Suprapubic skin (tissue), 4 donors: Measurements from ENCODE around the gene SERPINA1. TPM values are rescaled to one million over a fixed set of nuclear protein-coding genes. Genes with fewer than 3 reads are reported as not detected.

ENCODE experiments used
- DNase-seq, 2 donors: peaks; one replicate each; pipeline ENCODE4 v3.0.0-alpha.2; 2019; ENCODE audit warnings: low spot score in 2 of 2
- H3K27ac ChIP-seq: fragments of 200-600 bp; sonication (generic); one replicate; pipeline ENCODE4 v1.5.1; 2019
- H3K27me3 ChIP-seq: fragments of 200-600 bp; sonication (generic); one replicate; pipeline ENCODE4 v1.5.1; 2019
- H3K36me3 ChIP-seq: fragments of 200-600 bp; sonication (generic); one replicate; pipeline ENCODE4 v1.5.1; 2019
- H3K4me1 ChIP-seq: fragments of 200-600 bp; sonication (generic); one replicate; pipeline ENCODE4 v1.5.1; 2019
- H3K4me3 ChIP-seq: fragments of 200-600 bp; sonication (generic); one replicate; pipeline ENCODE4 v1.5.1; 2019; ENCODE audit warnings: mild to moderate bottlenecking
- H3K9me3 ChIP-seq: fragments of 200-600 bp; sonication (generic); one replicate; pipeline ENCODE4 v1.5.1; 2019
- CTCF ChIP-seq, 2 donors: fragments of 200-600 bp in 1 of 2; fragments of 450-650 bp in 1 of 2; sonication (generic) in 1 of 2; IDR thresholded peaks; one replicate each; pipeline ENCODE4 v1.5.1; 2016 to 2019; ENCODE audit warnings: antibody characterized with exemption in 2 of 2, mild to moderate bottlenecking in 1 of 2, moderate library complexity in 1 of 2
- EP300 ChIP-seq: sonication (generic); formaldehyde crosslinking; IDR thresholded peaks from one replicate; pipeline ENCODE4 v1.6.1; 2017; ENCODE audit warnings: antibody characterized with exemption
- POLR2A ChIP-seq, 2 donors: fragments of 450-650 bp; IDR thresholded peaks; one replicate each; pipeline ENCODE4 v1.6.1; 2017; ENCODE audit warnings: antibody characterized with exemption in 2 of 2, mild to moderate bottlenecking in 2 of 2, moderate library complexity in 2 of 2
- POLR2AphosphoS5 ChIP-seq, 3 donors: sonication (generic); formaldehyde crosslinking; IDR thresholded peaks; one replicate each; pipeline ENCODE4 v1.6.1; 2017; ENCODE audit warnings: antibody characterized with exemption in 3 of 3
- WGBS: methylation state at CpG from one replicate; pipeline ENCODE4 v1.1.5; 2018; 5-methylcytosine and 5-hydroxymethylcytosine counted together
- total RNA-seq, 4 donors: library from RNA; depleted of rRNA; stranded (reverse); fragments of >200 nt; gene quantifications; one replicate each; pipeline ENCODE4 v1.1.0, GENCODE V29; 2016

Gene SERPINA1
- total RNA-seq, 4 donors from 2014 or later, result 4.7 to 62.4 (median 7.5) TPM

GRCh38 chr14:94393474-94393873 is 5.1 kb upstream of the SERPINA1 start:
- DNase-seq, result no peak
- H3K4me3 ChIP-seq, result no peak overlapping the region
- WGBS, result 89% methylated on average over 10 of the region's 10 CpGs
- no peaks in the 10 kb centered on the region for H3K36me3 ChIP-seq
- H3K27ac ChIP-seq, result no peak overlapping the region
- H3K9me3 ChIP-seq, result no peaks in the 10 kb centered on the region
- no peaks in the 10 kb centered on the region for H3K27me3 ChIP-seq
- H3K4me1 ChIP-seq, result peaks cover 15% of the 10 kb centered on the region
- TF ChIP-seq POLR2A (IDR thresholded peaks at IDR 0.05), result no peak
- no peak for TF ChIP-seq CTCF (IDR thresholded peaks at IDR 0.05)
- TF ChIP-seq POLR2AphosphoS5 (IDR thresholded peaks at IDR 0.05), result no peak

GRCh38 chr14:94392510-94392935 is 4.1 kb upstream of the SERPINA1 start:
- no peaks in the 10 kb centered on the region for H3K27me3 ChIP-seq
- no peaks in the 10 kb centered on the region for H3K36me3 ChIP-seq
- no peak overlapping the region for H3K4me3 ChIP-seq
- 65% methylated on average over 5 of the region's 5 CpGs for WGBS
- TF ChIP-seq EP300, result no peak
- no peak for TF ChIP-seq POLR2AphosphoS5 (IDR thresholded peaks at IDR 0.05)
- TF ChIP-seq CTCF (IDR thresholded peaks at IDR 0.05), result no peak
- no peak for TF ChIP-seq POLR2A (IDR thresholded peaks at IDR 0.05)
- no peak overlapping the region for H3K27ac ChIP-seq
- DNase-seq, result no peak
- H3K4me1 ChIP-seq, result peaks cover 15% of the 10 kb centered on the region
- no peaks in the 10 kb centered on the region for H3K9me3 ChIP-seq

- DNase-seq, result no peak
- Histone ChIP-seq H3K4me3 (no peak overlapping the region), H3K9me3 (no peaks in the 10 kb centered on the region), H3K4me1 (peaks cover 15% of the 10 kb centered on the region), H3K36me3 (no peaks in the 10 kb centered on the region), H3K27me3 (no peaks in the 10 kb centered on the region), H3K27ac (no peak overlapping the region)
- 90% methylated on average over 10 of the region's 10 CpGs for WGBS
- no peak for TF ChIP-seq POLR2A (IDR thresholded peaks at IDR 0.05)
- TF ChIP-seq EP300, result no peak
- TF ChIP-seq POLR2AphosphoS5 (IDR thresholded peaks at IDR 0.05), result no peak
- TF ChIP-seq CTCF (IDR thresholded peaks at IDR 0.05), result no peak
Observed at GRCh38 chr14:94391281-94391975, 3.0 kb upstream of the SERPINA1 start.

- H3K4me3 ChIP-seq, result no peak overlapping the region
Observed at GRCh38 chr14:94390372-94391086, 2.1 kb upstream of the SERPINA1 start.

More at GRCh38 chr14:94390372-94391086, 2.1 kb upstream of the SERPINA1 start:
- no peak for DNase-seq
- peaks cover 15% of the 10 kb centered on the region for H3K4me1 ChIP-seq
- whole genome bisulfite sequencing, result 23% methylated on average over 12 of the region's 12 CpGs
- no peaks in the 10 kb centered on the region for H3K36me3 ChIP-seq
- TF ChIP-seq POLR2AphosphoS5 (IDR thresholded peaks at IDR 0.05) (no peak), CTCF (IDR thresholded peaks at IDR 0.05) (no peak), EP300 (no peak), POLR2A (IDR thresholded peaks at IDR 0.05) (no peak)
- H3K9me3 ChIP-seq, result no peaks in the 10 kb centered on the region
- H3K27me3 ChIP-seq, result no peaks in the 10 kb centered on the region
- H3K27ac ChIP-seq, result no peak overlapping the region
